Stimulated activated naive CD8-positive, alpha-beta T cell treated with anti-CD3 and anti-CD28 coated beads, Interleukin-15, amount 100 ng/mL, for 72 hours (primary cell): Measurements from ENCODE around the gene TSPAN18.

Source experiments
- ATAC-seq: fragments of 150-1000 bp; cut with Tn5 transposase; 2 replicates; pipeline ENCODE4 v1.10.0; 2021; ENCODE audit warnings: mild to moderate bottlenecking, moderate library complexity
- DNase-seq, 2 donors: peaks; one replicate each; pipeline ENCODE4 v3.0.0; 2021 to 2022
- H3K27ac Mint-ChIP-seq, 2 donors: one replicate each; pipeline ENCODE4 v1.8.0; 2022; ENCODE audit warnings: mild to moderate bottlenecking in 2 of 2, mixed read lengths in 2 of 2, moderate library complexity in 2 of 2
- H3K27me3 Mint-ChIP-seq: one replicate; pipeline ENCODE4 v1.8.0; 2022; ENCODE audit warnings: mixed read lengths
- H3K4me1 Mint-ChIP-seq: one replicate; pipeline ENCODE4 v1.8.0; 2022; ENCODE audit warnings: mild to moderate bottlenecking, mixed read lengths
- H3K4me3 Mint-ChIP-seq, 2 donors: one replicate each; pipeline ENCODE4 v1.8.0; 2022; ENCODE audit warnings: mild to moderate bottlenecking in 2 of 2, mixed read lengths in 2 of 2, moderate library complexity in 1 of 2
- H3K9me3 Mint-ChIP-seq, 2 donors: one replicate each; pipeline ENCODE4 v1.8.0; 2022; ENCODE audit warnings: mixed read lengths in 2 of 2

TSPAN18 gene, protein sequence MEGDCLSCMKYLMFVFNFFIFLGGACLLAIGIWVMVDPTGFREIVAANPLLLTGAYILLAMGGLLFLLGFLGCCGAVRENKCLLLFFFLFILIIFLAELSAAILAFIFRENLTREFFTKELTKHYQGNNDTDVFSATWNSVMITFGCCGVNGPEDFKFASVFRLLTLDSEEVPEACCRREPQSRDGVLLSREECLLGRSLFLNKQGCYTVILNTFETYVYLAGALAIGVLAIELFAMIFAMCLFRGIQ

DNA sequence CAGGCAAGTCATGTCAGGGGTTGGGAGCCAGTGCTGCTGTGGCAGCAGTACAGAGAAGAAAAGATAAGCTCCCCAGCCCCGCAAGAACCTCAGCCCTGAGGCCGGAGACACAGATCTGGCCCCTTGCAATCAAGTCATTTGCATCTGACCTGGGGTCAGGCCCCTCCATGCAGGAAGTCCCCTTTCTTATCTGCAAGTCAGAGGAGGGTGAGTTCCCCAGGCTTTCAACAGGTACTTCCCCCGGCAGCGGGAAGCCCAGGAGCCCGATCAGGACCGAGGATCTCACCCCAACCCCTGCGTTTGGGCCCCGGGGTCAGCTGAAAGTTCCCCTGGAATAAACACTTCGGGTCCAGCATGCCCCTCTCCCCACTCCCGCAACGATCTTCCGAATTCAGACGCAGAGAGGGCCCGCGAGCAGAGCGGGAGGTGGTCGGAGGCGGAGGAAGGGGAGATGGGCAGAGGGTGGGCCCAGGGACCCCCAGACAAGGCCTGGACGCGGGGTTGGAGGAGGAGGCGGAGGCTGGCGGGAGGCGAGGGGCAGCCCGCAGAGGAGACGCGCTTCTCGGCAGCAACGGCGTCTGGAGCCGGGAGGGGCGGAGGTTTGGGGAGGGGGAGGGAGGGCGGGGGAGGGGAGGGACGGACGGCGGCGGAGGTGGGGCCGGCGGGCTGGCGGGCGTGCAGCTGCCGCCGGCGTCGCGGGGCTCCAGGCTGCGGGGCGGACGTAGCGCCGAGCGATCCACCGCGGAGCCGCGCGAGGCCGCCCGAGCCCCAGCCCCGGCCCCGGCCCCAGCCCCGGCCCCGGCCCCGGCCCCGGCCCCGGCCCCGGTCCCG, at the start of gene TSPAN18:
TSPAN18 (plus strand) TSS at position 680 of the 831 bp plus-strand sequence. CDS start 179,455 bp downstream, outside the sequence.
- H3K9me3 Mint-ChIP-seq: no peaks in the 10 kb centered on the region
- H3K27ac Mint-ChIP-seq: peak within 1 kb of the TSS in 1 of 2 donors; percentile 57
- ATAC-seq (peak; percentile 54), DNase-seq (peak; percentile 32 to 42)
- H3K4me1 Mint-ChIP-seq: peaks cover 45% of the 10 kb centered on the region
- H3K4me3 Mint-ChIP-seq: peak within 1 kb of the TSS; percentile 81 to 88
- H3K27me3 Mint-ChIP-seq: peaks cover 26% of the 10 kb centered on the region

DNA sequence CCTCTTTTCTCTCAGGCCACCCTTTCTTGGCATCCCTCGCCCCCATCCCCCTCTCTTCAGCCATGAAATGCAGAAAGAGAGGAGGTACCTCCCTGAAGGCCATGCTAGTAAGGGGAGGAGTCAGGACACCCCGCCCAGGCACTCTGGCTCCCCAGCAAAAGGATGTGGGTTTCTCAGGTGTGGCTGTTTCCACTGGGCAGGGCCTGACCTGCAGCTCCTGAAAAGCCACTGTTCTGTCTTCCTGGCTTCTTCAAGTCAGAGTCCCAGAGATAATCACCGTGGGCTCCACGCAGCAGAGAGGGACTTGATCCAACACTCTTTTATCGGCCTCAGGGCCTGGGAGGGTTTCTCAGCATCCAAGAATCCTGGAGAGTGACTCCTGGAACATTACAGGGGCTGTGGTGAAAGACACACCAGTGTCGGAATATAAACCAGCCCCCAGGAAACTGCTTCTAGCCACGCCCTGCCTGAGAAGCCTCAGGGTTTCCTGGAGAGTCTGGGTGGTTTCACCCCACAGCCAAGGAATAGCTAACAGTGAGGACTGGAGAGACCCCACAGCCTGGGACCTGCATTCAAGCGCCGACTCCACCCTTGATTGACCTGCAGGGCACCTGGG, 45.7 kb upstream of the TSPAN18 start:
- ATAC-seq (peak; percentile 96), DNase-seq (peak; percentile 7 to 43)
- no peaks in the 10 kb centered on the region for H3K27me3 Mint-ChIP-seq
- H3K9me3 Mint-ChIP-seq: no peaks in the 10 kb centered on the region
- H3K27ac Mint-ChIP-seq: peak overlapping the region; percentile 35 to 50
- peak overlapping the region; percentile 43 to 60 for H3K4me3 Mint-ChIP-seq
- peaks cover 33% of the 10 kb centered on the region for H3K4me1 Mint-ChIP-seq

DNA sequence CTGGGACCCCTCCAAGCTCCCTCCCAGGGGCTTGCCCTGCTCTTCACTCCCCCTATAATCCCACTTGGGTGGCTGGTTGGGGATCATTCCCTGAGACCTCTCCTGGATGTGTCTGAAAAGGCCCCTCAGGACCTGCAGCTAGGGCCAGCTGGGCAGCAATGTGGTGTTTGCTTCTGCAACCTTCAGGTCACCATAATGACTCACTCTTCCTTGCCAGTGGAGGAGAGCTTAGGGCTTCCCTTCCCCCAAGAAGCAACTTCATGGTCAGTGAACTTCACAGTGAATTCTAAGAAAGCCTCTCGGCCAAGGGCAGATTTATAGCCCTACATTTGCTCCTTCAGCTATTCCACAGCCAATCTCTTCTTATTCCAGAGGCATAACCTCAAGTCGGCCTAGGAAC, 45.1 kb upstream of the TSPAN18 start:
- DNase-seq (no peak), ATAC-seq (no peak)
- H3K27me3 Mint-ChIP-seq: no peaks in the 10 kb centered on the region
- peak overlapping the region in 1 of 2 donors; percentile 60 for H3K4me3 Mint-ChIP-seq
- peaks cover 33% of the 10 kb centered on the region for H3K4me1 Mint-ChIP-seq
- H3K9me3 Mint-ChIP-seq: no peaks in the 10 kb centered on the region
- no peak overlapping the region for H3K27ac Mint-ChIP-seq

DNA sequence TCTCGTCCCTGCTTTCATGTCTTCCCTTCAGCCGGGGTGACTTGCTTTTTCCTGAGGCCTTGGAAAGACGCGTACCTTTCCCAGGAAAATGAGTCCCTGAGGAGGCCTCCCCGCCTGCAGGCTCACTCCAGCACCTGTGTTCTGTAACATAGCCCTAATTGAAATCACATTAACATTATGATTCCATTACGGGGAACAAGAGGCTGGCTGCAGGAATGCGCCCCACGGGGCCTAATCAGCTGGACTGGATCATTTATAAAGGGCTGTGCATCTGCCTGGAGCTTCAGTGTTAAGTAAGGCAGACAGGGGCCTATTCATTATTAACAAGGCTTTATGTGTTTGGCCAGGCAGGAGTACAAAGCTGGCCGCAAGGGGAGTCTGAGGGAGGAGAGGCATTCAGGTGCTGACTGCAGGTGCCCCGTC, 41.9 kb upstream of the TSPAN18 start:
- no peak overlapping the region for H3K4me3 Mint-ChIP-seq
- DNase-seq (no peak), ATAC-seq (no peak)
- peaks cover 38% of the 10 kb centered on the region for H3K4me1 Mint-ChIP-seq
- H3K27me3 Mint-ChIP-seq: no peaks in the 10 kb centered on the region
- no peak overlapping the region for H3K27ac Mint-ChIP-seq
- peaks cover 0 to 4% of the 10 kb centered on the region in 2 donors for H3K9me3 Mint-ChIP-seq

DNA sequence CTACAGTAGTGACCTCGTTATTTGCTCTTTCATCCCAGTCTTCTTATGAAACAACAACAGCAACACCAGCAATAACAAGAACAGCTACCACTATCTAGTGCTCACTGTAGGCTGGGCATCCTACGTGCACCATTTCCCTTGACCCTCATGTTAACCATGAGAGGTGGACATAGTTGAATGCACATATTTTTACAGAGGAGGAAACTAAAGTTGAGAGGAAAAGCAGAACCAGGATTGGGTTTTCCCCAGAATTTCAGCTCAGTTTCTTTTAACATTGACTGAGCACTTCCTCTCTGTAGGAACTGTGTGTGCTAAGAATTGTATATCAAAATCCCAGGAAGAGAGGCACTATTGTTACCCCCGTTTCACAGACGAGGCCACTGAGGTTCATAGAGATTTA, 39.4 kb upstream of the TSPAN18 start:
- peaks cover 12% of the 10 kb centered on the region for H3K4me1 Mint-ChIP-seq
- DNase-seq (no peak), ATAC-seq (no peak)
- peaks cover 0 to 4% of the 10 kb centered on the region in 2 donors for H3K9me3 Mint-ChIP-seq
- no peak overlapping the region for H3K27ac Mint-ChIP-seq
- H3K4me3 Mint-ChIP-seq: no peak overlapping the region
- no peaks in the 10 kb centered on the region for H3K27me3 Mint-ChIP-seq

DNA sequence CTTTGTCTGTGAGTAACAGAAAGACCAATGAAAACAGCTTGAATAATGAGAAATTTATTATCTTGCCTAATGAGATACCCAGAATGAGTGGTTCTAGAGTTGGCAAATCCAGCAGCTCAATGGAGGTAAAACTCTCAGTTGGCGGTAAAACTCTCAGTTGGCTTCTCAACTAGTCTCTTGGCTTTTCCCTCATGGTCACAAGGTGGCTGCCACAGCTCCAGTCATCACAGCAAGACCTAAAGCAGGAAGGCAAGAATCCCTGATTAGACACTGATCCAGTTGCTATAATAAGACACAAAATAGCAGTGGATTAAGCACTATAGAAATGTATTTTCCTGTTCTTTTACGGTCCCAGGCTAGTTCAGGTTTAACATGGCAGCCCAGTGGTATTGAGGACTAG, 37.5 kb upstream of the TSPAN18 start:
- peaks cover 10% of the 10 kb centered on the region for H3K4me1 Mint-ChIP-seq

DNA sequence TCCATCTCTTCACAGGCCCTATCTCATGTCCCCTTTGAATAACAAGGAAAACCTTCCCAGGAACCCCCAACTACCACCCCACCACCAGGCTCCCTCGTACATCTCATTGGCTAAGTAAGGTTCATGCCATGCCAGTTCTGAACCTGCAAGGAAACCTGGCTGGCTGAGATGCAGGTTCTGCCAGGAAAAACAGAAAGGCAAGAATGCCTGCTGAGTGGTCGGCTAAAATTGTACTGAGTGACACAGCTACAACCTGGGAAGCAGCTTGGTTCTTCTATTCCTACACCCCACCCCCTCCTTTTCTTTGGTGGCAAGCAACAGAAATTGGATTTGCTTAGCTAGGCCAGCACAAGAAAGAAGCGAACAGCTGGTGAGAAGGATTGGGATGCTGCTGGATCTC, 36.1 kb upstream of the TSPAN18 start:
- Mint-ChIP-seq H3K4me1 (peaks cover 21% of the 10 kb centered on the region), H3K9me3 (peaks cover 0 to 4% of the 10 kb centered on the region in 2 donors), H3K27me3 (no peaks in the 10 kb centered on the region), H3K27ac (no peak overlapping the region), H3K4me3 (no peak overlapping the region)
- DNase-seq: no peak
- no peak for ATAC-seq

More for the DNA sequence above, 37.5 kb upstream of the TSPAN18 start:
- no peak overlapping the region for H3K4me3 Mint-ChIP-seq
- DNase-seq (no peak), ATAC-seq (no peak)
- no peaks in the 10 kb centered on the region for H3K27me3 Mint-ChIP-seq
- peaks cover 0 to 4% of the 10 kb centered on the region in 2 donors for H3K9me3 Mint-ChIP-seq
- no peak overlapping the region for H3K27ac Mint-ChIP-seq

DNA sequence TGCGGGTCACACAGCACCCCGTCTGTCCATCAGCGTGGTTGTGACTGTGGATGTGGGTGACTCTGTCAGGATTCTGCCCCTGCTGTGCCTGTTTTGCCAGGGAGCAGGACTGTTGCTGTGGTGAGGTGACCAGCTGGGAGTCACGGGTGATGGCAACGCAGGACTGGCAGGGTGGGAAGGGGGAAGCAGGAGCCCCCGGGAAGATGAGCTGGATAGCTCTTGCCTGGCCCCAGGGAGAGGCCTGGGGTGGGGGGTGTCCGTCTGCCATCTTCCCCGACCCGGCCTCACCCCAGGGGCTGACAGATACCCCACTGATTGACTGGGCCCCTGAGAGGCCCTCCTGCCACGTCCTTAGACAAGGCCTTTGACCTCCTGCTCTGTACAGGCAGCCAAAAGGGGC, 34.3 kb upstream of the TSPAN18 start:
- DNase-seq: no peak
- peak overlapping the region in 1 of 2 donors; percentile 34 for H3K27ac Mint-ChIP-seq
- no peaks in the 10 kb centered on the region for H3K27me3 Mint-ChIP-seq
- no peak overlapping the region for H3K4me3 Mint-ChIP-seq
- peak; percentile 35 for ATAC-seq
- peaks cover 0 to 4% of the 10 kb centered on the region in 2 donors for H3K9me3 Mint-ChIP-seq
- H3K4me1 Mint-ChIP-seq: peaks cover 17% of the 10 kb centered on the region

DNA sequence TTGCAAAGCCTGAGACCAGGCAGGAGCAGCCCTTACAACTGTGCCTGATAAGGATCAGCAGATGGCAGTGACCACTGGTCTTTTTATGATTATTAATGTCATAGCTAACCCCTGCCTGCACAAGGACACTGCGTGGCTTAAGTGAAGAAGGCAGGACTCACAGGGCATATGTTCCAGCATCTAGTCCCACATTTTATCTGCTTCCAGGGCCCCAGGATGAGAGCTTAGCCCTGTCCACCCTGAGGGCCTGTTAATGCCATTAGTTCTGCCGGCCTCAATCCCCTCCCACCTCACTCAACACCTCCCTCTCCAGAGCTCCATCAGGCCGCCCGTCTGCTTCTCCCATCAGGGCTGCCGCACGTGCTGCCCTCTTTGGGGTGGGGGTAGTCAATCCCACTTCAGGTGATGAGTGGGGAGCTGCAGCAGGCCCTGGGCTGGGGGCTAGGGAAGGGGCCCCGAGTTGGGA, 33.1 kb upstream of the TSPAN18 start:
- H3K27me3 Mint-ChIP-seq: no peaks in the 10 kb centered on the region
- H3K4me1 Mint-ChIP-seq: peaks cover 11% of the 10 kb centered on the region
- H3K4me3 Mint-ChIP-seq: no peak overlapping the region
- H3K27ac Mint-ChIP-seq: no peak overlapping the region
- H3K9me3 Mint-ChIP-seq: peaks cover 0 to 3% of the 10 kb centered on the region in 2 donors
- DNase-seq (no peak), ATAC-seq (no peak)

DNA sequence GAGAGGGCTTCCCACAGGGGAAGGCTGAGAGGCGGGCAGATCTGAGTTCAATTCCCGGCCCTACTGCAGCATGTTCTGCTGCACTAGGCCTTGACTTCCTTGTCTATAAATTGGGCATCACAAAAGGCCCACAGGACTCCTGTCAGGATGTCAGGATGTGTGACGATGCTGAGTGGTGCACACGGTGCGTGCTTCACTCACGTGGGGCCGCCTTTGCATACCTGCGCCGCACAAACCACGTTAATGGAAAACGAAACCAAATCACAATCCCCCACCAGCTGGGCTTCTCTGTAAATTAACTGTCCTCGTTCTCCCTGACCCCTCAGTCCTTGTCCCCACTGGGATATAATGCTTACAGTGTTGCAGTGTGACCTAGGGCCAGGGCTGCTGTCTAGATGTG, 32.3 kb upstream of the TSPAN18 start:
- Mint-ChIP-seq H3K4me1 (peaks cover 11% of the 10 kb centered on the region), H3K27me3 (no peaks in the 10 kb centered on the region), H3K9me3 (no peaks in the 10 kb centered on the region), H3K27ac (no peak overlapping the region), H3K4me3 (no peak overlapping the region)
- no peak for ATAC-seq
- no peak for DNase-seq

DNA sequence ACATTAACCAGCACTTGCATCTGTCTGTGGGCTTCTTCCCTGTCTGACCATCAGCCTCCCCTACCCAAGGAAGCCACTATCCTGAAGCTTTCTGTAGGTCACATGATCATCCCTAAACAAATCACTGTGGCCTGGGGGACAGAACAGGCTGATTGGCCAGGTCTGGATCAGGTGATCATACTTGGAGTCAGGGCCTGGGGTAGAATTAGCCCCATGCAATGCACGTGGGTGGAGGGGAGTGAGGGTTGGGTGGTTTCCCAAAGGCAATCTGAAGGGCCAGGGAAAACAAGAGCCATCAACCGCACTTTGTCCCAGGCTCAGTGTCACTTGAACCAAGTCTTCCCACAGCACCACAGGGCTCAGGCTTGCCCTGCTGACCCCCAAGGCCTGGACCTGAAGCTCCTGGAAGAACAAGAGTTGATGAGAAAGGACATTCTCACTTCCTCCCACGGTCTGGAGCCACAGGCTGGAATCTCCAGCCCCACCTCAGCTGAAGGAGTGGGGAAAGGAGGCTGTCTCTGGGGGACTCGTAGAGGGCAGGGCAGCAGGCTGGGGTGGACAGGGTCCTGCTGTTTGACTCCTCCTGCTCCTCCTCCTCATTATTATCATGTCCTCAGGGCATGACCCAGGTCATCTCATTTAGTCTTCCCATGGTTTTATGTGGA, 31.5 kb upstream of the TSPAN18 start:
- DNase-seq: no peak
- no peak for ATAC-seq
- Mint-ChIP-seq H3K27ac (peak overlapping the region in 1 of 2 donors; percentile 27), H3K27me3 (peaks cover 4% of the 10 kb centered on the region), H3K4me3 (no peak overlapping the region), H3K9me3 (no peaks in the 10 kb centered on the region), H3K4me1 (peaks cover 11% of the 10 kb centered on the region)

DNA sequence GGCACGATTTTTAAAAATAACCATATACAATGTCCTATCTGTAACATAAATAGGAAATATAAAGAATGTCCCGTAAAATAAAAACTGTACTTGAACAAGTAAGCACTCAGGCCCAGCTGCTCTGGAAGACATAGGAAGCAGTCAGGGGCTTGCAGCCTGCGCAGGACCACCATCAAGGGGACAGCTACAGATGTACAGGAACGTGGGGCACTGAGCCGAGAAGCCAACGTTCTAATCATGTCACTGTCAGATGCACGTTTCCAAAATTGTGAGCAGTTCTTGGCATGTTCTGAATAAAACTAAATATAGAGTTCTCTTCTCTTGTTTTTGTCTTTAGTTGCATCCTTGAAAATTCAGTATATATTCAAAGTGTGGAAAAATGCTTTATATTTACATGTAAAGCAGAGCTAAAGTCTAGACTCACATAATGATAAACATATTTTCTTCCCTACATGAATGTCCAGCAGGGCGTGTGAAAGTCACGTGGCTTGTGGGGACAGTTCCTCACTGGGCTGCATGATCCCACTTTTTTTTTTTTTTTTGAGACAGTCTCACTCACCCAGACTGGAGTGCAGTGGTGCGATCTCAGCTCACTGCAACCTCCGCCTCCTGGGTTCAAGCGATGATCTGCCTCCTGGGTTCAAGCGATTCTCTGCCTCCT, 28.4 kb upstream of the TSPAN18 start:
- Mint-ChIP-seq H3K27ac (no peak overlapping the region), H3K4me3 (no peak overlapping the region), H3K4me1 (peaks cover 11% of the 10 kb centered on the region), H3K9me3 (no peaks in the 10 kb centered on the region), H3K27me3 (peaks cover 14% of the 10 kb centered on the region)
- DNase-seq: no peak
- no peak for ATAC-seq

DNA sequence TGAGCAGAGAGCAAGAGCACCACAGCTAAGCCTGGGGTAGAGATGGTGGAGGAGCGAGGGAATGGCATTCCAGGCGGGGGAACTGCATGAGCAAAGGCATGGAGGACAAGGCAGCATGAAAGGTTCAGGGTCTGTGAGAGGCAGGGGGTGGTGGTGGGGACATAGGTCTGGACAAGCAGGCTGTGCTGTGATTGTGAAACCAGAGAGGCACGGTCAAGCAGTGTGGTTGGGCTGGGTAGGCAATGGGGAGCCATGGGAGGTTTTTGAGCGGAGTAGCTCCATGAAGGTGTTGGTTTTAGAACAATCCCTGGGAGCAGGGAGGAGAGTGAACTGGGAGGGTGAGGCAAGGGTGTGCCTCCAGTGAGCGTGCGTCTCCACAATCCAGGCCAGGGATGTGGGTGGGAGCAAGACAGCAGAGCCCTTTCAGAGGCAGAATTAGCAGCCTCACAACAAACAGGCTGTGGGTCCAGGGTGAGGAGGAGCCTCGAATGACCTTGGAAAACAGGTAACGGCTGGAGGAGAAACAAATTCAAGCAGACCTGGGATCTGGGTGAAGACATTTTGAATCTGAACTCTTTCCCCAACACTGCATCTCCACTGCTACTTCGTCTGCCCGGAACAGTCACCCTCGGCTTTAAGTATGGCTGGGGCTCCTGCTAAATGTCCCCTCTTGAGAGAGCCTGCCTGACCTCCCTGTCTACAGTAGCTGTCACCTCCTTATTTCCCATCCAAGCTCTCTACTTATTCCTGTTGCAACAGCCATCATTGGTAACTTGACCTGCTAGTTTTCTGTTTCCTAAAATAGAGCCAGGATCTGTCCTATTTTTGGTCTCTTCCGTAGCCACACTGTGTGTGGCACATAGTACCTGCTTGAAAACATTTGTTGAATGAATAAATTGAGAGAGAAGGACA, 27.0 kb upstream of the TSPAN18 start:
- ATAC-seq (no peak), DNase-seq (no peak)
- Mint-ChIP-seq H3K4me1 (peaks cover 7% of the 10 kb centered on the region), H3K9me3 (peaks cover 0 to 4% of the 10 kb centered on the region in 2 donors), H3K27me3 (peaks cover 14% of the 10 kb centered on the region), H3K27ac (peak overlapping the region in 1 of 2 donors; percentile 2), H3K4me3 (no peak overlapping the region)

DNA sequence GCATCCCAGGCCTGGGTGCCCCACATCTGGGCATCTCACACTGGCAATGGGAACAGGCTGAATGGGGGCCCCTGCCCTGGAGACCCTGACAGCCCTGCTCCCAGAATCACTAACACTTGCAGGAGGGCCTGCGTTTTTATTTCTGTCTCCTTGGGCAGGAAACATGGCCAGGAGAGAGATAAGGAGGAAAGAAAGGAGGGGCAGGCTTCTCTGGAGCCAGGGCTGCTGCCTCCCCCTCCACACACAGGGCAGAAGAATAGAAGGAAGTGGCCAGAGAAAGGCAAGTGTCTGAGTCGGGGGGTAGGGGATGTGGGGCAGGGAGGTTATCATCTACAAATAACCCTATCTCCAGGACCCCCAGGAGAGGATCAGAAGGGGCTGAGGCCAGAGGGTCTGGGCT, 25.5 kb upstream of the TSPAN18 start:
- Mint-ChIP-seq H3K4me1 (no peaks in the 10 kb centered on the region), H3K4me3 (no peak overlapping the region), H3K27me3 (peaks cover 14% of the 10 kb centered on the region), H3K9me3 (peaks cover 0 to 4% of the 10 kb centered on the region in 2 donors), H3K27ac (no peak overlapping the region)
- no peak for DNase-seq
- ATAC-seq: no peak
